Choroid plexus epithelial cell (primary cell): ENCODE data around the gene SLAMF6.
A peak's percentile ranks its signal among the peaks of the same experiment; 100 is the strongest.

ENCODE experiments used
- DNase-seq: peaks from one replicate; pipeline ENCODE4 v3.0.0-alpha.2; 2010; ENCODE audit warnings: low read depth
- H3K4me3 ChIP-seq: 2 replicates; pipeline ENCODE4 v1.5.1; 2011; ENCODE audit warnings: low read depth, mild to moderate bottlenecking, control low read depth, low read length, moderate library complexity
- TF ChIP-seq, protein P1 (sequence below): conservative IDR thresholded peaks from 2 replicates; pipeline ENCODE4 v1.5.1; 2011; ENCODE audit warnings: low read depth, mild to moderate bottlenecking, control low read depth, inconsistent platforms, low read length, moderate library complexity

Gene SLAMF6

DNA sequence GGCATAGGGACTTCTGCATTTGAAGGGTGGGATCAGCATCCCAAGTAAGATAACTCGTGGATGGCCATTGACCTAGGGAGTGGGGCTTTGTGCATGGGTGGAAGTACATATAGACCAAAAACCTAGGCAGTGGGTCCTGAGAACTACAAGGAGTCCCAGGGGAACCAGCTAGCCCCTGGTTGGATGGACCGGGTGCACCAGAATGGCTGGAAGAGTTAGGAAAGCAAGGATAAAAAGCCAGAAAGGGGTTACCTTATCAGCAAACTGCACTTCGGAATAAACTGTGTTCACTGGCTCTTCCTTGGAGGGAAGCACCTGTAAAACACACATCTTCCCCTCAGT is 26.6 kb upstream of the SLAMF6 start:
- TF ChIP-seq, protein P1, sequence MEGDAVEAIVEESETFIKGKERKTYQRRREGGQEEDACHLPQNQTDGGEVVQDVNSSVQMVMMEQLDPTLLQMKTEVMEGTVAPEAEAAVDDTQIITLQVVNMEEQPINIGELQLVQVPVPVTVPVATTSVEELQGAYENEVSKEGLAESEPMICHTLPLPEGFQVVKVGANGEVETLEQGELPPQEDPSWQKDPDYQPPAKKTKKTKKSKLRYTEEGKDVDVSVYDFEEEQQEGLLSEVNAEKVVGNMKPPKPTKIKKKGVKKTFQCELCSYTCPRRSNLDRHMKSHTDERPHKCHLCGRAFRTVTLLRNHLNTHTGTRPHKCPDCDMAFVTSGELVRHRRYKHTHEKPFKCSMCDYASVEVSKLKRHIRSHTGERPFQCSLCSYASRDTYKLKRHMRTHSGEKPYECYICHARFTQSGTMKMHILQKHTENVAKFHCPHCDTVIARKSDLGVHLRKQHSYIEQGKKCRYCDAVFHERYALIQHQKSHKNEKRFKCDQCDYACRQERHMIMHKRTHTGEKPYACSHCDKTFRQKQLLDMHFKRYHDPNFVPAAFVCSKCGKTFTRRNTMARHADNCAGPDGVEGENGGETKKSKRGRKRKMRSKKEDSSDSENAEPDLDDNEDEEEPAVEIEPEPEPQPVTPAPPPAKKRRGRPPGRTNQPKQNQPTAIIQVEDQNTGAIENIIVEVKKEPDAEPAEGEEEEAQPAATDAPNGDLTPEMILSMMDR, result no peak

GRCh38 chr1:160548960-160549664 is 26.1 kb upstream of the SLAMF6 start:
- TF ChIP-seq, protein P1, result no peak
- no peak for DNase-seq
- no peak overlapping the region for H3K4me3 ChIP-seq

More for the DNA sequence above, 26.6 kb upstream of the SLAMF6 start:
- H3K4me3 ChIP-seq, result no peak overlapping the region
- DNase-seq, result no peak

- DNase-seq, result no peak
- TF ChIP-seq, protein P1, result no peak
- no peak overlapping the region for H3K4me3 ChIP-seq
Observed at GRCh38 chr1:160548183-160548582, 25.1 kb upstream of the SLAMF6 start.

DNA sequence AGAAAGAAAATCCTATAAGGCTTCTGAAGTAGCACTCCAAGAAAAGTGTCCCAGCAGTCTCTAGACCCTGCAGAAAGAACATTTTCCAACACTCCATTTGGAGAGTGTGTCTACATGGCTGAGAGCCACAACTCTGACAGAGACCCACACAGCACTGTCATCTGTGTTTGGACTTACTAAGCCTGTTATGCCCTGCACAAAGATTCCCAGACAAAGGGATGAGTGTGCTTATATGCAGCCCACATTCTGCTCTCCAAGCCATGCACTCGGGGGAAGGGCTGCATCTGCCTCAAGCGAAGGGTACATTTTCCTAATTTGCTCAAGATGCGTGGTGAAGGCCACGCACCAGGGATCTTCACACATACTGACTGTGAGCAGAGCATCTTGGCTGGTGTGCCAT is 24.4 kb upstream of the SLAMF6 start:
- no peak overlapping the region for H3K4me3 ChIP-seq
- no peak for DNase-seq
- TF ChIP-seq, protein P1, result no peak

- no peak for DNase-seq
- TF ChIP-seq, protein P1, result no peak
- H3K4me3 ChIP-seq, result no peak overlapping the region
Observed at GRCh38 chr1:160546942-160547341, 23.9 kb upstream of the SLAMF6 start.

DNA sequence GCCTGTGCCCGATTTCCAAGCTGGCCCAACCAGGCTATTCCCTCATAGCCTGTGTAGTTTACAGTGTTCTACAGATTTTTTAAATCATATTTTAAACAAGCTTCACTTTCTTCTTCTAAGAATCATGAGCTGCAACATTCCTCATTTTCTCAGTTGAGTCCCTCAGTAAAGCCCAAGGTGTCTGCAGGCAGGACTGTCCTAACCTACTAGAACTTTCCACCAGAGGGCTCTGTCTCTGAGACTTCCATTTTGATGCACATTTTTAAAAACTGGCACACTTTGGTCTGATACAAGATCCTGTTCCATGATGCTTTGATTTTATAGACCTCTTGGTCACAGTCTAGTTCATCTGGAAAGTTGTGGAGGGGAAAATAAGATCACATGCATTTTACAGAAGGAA is 21.6 kb upstream of the SLAMF6 start:
- TF ChIP-seq, protein P1, result peak; percentile 67
- peak; percentile 53 for DNase-seq
- no peak overlapping the region for H3K4me3 ChIP-seq

GRCh38 chr1:160542303-160542945 is 19.4 kb upstream of the SLAMF6 start:
- TF ChIP-seq, protein P1, result no peak
- peak; percentile 45 for DNase-seq
- no peak overlapping the region for H3K4me3 ChIP-seq
